ENCODE measurements around the gene XYLT1.

The XYLT1 gene

DNA sequence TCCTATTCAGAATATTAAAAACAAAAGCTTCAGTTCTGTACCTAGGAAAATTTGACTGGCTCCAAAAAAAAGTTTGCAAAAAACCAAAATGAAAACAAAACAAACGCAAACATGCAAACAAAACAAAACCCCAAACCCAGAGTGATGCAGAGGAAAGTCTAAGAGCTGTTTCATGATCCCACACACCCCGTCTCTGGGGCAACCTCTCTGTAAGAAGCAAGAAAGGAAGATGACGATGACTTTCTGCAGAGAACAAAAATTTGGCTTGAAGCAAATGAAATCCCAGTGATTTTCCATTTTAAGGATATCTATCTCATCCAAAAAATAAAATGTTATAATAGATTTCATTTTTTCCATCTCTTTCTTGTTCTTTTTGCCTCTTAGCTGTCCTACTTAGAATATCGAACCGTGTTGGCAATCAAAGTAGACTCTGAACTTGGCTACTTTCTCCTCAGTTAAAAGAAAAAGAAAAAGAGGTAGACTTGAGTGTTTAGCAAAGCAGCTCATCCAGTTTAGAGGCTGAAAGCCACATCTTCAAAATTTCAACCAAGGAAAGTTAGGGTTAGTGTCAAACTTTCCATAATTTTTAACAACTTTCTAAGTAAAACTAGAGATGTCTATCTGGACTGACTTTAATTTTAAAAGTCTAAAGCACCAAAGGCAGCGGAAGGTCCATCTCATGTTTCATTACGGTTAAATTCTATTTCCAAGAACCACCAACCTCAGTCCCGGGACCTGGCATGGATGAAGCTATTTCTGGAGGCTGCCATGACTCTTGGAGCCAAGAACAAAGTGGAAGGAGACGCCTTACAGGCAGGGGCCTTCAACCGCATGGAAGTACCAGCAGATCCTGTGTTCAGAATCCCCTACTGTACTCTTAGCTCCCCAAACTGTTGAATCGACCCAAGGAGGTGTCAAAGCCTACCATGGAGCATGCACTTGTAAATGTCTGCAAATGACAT, 180.8 kb downstream of the XYLT1 start:
- no peak for DNase-seq (ENCODE audit: low read depth in 2 of 2)

DNA sequence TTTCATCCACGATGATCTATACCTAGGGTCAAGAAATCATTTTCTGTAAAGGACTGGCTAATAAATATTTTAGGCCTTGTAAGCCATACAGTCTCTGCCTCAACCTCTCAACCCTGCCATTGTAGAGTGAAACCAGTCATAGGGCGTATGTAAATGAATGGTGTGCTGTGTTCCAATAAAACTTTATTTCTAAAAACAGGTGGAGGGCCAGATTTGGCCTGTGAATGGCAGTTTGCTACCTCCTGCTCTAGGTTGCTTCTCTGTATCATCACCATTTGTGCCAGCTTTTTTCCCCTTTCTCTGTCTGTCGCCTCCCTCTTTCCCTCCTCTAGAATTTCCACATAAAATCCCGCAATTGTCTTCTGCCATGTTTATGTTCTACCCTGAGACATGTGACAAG, 181.7 kb downstream of the XYLT1 start:
- DNase-seq (ENCODE audit: low read depth in 2 of 2): no peak

DNA sequence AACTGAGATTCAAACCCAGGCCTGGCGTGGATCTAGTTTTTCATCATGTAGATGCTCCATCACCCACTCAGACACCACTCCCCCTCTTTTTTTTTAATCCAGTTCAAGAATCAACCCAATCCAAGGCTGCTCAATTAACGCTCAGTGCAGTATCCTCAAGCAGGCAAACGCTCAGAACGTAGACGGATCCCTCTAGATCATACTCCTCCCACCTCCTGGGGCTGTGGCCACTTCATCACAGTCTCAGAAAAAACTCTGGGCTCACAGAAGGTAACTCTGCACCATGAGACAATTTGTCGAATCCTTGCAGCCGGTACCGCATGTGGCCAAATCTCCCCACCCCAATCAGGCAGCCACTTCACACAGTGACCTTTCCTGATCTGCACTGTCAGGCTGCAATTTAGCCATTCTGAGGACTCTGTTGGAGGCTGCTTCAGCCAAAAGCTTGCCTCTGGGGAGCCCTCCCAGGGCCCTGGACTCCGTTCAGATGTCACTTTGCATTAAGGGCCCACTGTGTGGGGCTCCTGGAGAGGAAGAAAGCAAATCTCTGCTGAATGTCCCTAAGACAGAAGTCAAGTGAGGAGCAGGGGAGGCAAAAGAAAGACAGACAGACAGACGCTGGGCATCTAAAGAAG, 183.5 kb downstream of the XYLT1 start:
- no peak for DNase-seq (ENCODE audit: low read depth in 2 of 2)

DNA sequence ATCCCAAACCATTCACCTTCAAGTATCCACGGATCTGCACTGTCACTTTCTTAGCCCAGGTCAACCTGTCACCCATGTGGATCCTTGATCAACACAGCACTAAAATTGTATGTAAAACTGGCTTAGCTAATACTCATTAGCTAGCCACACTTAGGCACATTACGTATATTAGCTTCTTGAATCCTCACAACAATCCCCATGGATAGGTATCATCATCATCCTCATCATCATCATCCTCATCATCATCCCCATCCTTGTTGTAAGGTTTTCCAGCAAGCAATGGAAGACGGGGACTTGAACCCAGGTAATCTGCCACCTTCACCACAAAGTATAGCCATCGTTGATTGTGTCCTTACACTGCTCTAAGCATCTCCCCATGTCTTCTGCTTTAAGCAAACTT, 184.3 kb downstream of the XYLT1 start:
- no peak for DNase-seq (ENCODE audit: low read depth in 2 of 2)

DNA sequence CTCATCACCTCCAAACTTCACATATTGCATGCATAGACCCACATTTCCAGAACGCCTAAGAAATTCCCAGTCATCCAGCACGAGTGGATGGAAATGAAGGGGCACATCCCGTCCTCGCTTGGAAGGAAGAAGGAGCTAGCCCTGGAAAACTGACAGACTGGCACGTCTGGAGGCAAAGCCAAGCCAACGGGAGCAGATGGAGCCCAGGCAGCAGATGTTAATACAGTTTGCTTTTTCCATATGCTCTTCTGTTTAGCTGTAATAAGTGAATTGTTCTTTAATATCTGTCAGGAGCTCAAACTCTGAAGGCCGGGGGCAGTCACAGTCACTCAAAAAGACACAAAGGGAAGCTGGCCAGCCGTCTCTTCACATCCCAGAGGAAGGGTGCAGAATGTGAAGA, 187.7 kb downstream of the XYLT1 start:
- no peak for DNase-seq (ENCODE audit: low read depth in 2 of 2)

DNA sequence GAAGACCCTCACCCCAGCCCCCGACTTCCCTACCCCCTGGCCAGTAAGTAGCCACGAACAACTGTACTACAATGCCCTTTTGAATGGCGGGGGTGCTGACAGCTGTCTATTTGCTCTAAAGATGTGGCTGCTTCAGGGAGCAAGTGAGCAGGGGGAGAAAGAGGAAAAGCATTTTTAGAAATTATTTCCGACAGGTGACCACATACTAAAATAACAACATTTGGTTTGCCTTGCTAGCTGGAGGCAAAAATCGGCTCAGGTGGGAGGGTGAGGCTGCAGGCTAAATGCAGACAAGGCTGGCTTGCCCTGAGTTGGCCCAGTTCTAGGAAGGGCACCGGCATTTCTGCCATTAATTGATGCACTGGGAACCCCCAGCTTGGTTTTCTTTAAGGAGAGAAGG, 188.5 kb downstream of the XYLT1 start:
- no peak for DNase-seq (ENCODE audit: low read depth in 2 of 2)

DNA sequence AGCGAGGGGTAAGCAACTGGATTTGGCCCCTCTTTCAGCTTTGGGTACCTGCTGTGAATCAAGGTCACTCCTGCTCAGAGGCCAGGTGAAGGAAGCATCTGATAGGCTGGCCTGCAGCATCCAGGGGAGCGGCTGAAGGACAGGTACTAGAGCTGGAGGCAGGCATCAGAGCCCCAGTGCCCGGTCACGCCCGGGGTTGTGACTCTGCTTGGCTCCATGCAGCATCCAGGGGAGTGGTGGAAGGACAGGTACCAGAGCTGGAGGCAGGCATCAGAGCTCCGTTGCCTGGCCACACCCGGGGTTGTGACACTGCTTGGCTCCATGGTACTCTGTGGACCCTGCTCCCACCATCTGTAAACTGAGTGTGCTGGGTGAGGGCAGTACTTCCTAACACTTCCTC, 189.7 kb downstream of the XYLT1 start:
- no peak for DNase-seq (ENCODE audit: low read depth in 2 of 2)

DNA sequence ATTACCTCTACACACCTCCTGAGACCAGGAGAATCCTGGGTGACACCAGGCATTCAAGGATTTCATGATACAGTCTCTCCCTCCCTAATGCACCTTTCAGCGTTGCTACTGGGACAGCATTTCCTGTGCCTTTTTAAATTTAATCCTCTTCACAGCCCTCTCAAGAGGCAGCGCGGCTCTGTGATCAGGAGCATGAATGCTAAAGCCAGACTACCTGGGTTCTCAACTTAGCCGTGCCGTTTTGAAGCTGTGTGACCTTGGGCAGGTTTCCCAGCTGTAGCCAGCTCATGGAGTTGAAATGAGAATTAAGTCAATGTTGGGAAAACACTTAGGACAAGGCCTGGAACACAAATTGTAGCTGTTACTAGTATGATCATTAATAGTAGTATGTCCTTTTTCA, 191.8 kb downstream of the XYLT1 start:
- DNase-seq (ENCODE audit: low read depth in 2 of 2): no peak

DNA sequence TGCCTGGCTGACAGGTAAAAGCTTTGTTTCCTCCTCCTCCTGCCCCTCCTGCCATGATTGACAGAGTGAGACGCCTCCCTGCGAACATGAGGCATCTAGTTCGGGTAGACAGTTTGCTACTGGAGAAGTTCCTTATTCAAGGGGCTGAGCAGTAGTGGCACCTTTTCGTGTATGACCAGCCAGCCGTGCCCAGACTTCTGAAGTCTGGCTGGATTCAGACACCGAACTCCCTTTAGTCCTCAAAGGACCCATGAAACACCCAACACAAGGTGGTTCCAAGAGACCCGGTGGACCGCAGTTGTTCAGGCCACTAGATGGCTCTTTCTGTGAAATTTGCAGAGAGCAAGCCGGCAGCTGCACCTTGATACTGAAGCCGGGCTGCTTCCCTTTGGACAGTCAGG, 192.8 kb downstream of the XYLT1 start:
- no peak for DNase-seq (ENCODE audit: low read depth in 2 of 2)

DNA sequence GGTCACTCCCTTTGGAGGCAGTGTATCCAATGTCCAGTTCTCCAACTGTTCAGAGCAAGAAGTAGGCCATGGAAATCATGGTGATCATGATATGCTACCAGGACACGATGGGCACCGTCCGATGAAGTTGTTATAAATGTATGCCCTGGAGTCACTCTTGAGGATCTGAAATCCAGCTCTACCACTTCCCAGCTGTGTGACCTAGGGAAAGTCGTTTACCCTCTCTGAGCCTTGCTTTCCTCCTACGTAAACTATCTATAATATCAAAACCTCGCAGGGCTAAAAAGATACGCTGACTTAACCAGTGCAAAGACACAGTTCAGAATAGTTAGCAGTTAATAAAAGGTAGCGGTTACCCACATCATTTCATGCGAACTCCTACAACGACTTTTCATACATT, 194.2 kb downstream of the XYLT1 start:
- no peak for DNase-seq (ENCODE audit: low read depth in 2 of 2)

DNA sequence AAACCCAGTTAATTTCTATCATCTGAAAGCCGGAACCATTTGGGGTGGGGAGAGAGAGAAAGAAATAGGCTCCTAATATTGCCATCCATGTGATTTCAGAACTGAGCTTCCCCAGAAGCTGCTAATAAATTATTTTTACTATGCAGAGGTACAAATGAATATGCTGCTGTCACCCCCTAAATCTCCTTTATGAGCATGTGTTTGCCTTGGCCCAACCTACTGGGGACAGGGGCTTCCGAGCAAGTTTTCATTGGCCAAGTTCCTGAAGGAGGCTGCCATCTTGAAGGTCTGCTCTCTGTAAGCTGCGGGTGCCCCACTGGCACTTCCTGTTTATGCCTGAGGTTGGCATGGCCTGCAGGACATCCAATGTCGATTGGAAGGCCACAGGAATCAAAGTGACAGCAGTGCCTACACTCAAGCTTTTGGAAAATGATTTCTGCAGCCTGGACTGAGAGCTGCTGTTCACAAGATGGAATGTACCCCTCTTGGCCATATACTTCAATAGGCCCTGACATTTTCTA, 194.7 kb downstream of the XYLT1 start:
- DNase-seq (ENCODE audit: low read depth in 2 of 2): no peak

DNA sequence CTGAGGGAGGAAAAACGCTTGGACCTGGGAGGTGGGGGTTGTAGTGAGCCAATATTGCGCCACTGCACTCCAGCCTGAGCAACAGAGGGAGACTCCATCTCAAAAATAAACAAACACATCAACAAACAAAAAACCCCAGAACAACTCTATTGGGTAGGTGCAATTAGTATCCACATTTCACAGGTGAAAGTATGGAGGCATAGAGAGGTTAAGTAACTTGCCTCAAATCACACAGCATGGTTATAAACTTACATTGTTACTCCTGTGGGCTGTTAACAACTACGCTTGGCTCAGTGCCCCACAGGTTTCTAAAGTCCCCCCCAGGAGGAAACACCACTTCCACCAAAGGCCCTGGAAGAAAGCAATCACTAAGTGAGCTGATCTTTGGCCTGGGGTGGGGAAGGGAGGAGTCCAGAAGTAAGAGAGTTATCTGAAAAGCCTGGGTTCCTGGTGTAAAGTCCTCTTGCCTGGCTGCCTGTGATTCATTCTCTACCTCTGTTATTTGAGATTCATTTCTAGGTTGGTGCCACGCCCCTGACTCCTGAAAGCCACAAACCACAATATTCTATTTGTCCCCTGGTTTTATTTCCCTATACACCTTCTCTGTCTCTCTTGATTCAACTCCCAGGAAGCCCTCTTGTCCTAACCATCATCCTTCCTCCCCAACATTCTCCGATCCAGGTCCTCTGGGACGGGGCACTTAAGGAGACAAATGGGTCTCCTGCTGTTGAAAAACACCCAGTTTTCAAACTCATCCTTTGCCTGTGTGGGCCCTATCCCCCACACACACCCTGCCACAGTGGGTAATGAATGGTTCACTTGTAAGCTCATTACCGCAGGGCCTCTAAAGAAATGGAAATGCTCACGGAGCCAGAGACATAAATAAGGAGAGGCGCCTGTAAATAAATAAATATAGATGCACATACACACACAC, 195.4 kb downstream of the XYLT1 start:
- no peak for DNase-seq (ENCODE audit: low read depth in 2 of 2)

DNA sequence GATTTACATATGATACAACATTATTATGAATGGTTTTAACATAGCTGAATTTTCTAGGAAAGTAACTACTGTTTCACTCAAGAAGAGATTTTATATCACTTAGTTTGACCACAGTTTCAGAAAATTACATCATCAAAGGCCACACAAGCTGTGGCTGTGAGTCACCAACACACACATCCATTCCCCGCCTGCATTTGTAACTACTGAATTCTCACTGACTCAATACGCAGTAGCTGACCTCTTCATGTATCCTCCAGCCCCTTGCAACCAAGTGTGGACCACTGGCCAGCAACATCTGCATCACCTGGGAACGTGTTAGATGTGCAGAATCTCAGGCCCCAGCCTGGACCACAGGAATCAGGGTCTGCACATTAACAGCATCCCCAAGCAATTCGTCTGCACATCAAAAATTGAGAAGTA, 197.6 kb downstream of the XYLT1 start:
- no peak for DNase-seq (ENCODE audit: low read depth in 2 of 2)

DNA sequence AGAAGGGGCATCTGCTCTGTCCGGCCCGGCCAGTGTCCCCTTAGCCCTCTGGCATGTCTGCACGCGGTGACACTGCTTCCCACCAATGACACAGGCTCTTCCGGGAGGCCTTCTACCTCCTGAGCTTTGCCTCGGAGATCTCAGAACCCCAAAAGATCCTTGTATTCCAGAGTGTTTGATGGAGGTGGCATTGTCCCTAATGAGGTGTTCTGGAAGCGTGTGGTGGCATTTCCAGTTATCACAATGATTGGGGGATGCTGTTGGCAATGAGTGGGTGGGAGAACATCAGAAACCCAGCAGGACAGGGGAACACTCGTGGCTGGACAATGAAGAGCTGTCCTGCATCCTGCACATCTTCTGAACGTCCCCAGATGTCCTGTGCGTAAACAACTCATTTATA, 198.0 kb downstream of the XYLT1 start:
- DNase-seq (ENCODE audit: low read depth in 2 of 2): no peak

DNA sequence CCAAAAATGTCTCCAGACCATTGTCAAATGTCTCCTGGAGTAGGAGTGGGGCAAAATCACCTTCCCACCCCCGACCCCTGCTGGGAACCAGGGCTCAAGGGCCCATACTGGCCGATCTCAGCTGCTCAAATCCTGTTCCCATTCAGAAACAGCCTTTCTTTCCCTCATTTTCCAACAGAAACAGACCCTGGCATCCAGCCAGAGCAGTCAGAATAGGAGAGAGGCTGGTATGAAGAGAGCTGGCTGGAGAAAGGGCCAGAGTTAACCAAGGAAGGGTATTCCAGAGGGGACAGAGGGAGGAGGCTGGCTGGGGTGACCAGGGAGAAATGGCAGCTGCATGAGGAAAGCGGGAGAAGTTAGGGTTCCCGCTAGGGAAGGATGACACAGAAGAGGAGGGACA, 199.1 kb downstream of the XYLT1 start:
- no peak for DNase-seq (ENCODE audit: low read depth in 2 of 2)

DNA sequence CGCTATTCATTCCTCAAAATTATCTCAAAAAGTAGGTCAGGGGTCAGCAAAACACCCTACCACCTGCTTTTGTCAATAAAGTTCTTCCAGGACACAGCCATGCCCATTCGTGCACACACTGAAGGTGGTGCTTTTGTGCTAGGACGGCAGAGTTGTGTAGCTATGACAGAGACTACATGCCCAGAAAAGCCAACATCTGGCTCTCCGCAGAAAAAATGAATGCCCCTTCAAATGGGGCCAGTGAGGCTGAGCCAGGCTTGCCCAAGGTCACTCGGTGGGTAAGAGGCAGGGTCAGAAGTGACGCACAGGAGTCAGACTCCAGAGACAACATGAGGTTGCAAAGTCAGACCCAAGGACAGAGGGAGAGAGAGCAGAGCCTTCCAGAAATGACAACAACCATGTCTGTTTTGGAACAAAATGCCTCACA, 200.1 kb downstream of the XYLT1 start:
- no peak for DNase-seq (ENCODE audit: low read depth in 2 of 2)

DNA sequence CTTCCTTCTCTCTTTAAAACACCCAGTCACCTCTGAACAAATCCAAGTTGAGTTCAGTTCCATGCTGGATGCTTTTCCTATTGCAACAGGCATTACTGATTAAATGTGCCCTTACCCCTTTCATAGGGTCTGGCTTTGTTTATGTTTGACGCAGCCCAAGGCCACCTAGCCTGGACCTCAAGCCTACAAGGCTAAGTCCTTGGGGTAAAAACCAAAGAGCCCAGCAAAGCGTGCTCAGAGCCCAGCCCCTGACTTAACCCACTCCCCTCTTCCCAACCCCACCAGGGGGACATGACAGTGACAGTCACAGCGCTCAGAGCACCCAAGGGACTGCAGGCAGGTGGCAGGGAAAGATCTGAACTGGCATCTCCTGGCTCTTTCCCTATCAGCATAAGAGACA, 200.6 kb downstream of the XYLT1 start:
- no peak for DNase-seq (ENCODE audit: low read depth in 2 of 2)

DNA sequence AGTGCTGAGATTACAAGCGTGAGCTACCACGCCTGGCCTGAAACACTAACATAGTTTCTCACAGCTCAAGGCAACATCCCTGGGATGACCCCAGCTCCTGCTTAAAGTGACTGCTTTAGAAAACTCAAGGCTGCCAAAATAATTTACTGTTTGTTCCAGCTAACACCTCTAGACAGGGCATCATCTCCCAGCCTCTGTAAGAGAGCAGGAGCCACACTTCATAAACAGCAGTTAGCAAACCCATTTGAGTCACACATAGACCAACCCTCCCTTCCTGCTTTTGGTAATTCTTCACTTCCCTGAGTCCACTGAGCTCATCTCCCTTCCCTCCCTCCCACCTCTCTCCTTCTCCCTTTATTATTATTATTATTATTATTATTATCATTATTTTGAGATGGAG, 201.3 kb downstream of the XYLT1 start:
- DNase-seq (ENCODE audit: low read depth in 2 of 2): no peak

DNA sequence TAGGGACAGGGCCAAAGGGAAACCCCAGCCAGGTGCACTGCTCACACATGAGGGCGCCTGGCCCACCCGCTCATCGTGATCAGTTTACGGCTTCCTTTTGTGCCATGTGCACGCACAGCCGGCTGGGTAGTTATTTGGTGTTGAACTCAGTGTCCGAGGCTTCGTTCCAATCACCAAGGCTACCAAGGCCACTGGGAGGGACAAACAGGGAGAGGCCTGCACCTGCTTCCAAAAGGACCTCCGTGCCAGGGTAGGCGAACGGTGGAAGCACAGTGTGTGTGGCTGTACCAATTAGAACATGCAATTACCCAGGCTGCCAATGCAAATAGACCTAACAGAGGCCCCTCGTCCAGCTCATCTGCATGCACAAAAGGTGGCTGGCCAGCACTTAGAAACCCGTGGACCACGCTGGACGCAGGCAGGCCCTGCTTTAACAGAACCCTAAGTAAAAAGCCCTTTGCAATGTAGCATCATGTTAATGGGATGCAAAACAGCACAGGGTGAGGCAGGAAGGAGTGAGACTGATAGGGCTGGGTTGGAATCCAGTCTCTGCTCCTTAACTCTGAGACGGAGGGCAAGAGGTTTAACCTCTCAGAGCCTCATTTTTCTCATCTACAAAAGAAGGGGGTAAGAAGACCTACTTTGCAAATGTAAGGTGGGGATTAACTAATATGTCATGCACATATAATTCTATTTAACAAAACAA, 204.0 kb downstream of the XYLT1 start:
- DNase-seq (ENCODE audit: low read depth in 2 of 2): no peak

DNA sequence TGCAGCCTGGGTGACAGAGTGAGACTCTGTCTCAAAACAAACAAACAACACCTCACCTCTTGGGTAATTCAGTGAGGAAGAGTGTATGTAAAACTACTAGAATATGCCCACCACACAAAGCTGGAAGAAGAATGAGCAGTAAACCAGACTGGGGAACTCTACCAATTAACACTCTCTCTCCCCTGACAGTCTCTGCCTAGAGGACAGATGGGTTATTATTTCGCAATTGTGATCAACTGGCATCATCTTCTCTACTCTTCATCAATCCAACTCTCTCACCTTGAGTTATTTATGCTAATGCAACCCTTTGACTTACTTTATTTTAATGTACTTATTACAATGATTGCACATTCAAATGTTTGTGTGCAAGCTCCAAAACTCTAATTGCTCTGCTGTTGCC, 205.6 kb downstream of the XYLT1 start:
- DNase-seq (ENCODE audit: low read depth in 2 of 2): no peak

DNA sequence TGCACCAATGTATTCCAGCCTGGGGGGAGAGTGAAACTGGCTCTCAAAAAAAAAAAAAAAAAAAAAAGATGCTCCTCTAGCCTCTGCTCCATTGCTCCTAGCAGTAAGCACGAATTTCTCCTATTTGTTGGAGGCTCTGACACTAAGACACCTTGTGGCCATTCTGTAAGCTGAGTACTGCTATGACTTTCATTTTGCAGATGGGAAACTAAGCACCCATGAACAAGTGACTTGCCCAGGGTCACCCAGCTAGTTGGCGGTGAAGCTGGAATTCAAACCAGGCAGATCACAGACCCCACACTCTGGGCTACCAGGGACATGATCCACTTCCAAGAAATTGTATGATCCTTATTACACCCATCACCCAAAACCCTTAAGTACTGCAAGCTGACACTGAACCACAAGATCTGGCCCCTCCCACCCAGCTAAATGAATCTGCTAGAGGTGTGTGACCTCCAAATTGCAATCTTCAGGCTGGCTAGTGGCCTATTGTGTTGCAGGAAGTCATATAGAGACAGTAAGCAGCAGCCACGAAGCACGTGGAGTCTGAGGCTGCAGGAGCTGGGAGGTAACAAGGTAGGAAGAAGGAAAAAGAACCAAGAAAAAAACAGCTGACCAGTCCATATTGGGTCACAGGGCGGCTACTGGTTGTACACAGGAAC, 209.4 kb downstream of the XYLT1 start:
- DNase-seq (ENCODE audit: low read depth in 2 of 2): no peak

All from stimulated activated CD4-positive, alpha-beta T cell treated with anti-CD3 and anti-CD28 coated beads, Interleukin-1b, Interleukin-23, amount 100 ng/mL, for 4 hours (primary cell).